Measurements from ENCODE around the gene RAX2.
"Not testable (repeated sequence)": the region's sequence is repeated elsewhere in the genome, so short reads cannot be mapped to it uniquely, and the experiment has no call there.

RAX2 gene

DNA sequence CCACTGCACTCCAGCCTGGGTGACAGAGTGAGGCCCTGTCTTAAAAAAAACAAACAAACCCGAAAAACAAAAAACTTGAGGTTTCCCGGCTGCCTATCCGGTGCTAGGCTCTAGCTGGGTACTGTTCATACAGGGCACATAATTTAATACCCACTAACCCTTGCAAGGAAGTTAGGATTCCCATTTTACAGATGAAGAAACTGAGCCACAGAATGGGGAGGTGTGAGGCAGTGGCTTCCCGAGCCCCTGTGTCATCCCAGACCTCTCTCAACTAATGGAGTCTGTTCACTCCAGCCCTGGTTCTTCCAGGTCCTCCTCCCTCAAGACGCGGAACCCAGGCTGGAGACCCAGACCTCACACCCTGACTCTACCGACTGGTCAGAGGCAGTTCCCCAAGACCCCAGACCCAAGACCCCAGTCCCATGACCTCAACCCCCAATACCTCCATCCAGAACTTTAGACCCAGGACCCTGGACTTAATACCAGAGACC is 11.1 kb downstream of the RAX2 start:
- DNase-seq (ENCODE audit: low read depth), result no peak

DNA sequence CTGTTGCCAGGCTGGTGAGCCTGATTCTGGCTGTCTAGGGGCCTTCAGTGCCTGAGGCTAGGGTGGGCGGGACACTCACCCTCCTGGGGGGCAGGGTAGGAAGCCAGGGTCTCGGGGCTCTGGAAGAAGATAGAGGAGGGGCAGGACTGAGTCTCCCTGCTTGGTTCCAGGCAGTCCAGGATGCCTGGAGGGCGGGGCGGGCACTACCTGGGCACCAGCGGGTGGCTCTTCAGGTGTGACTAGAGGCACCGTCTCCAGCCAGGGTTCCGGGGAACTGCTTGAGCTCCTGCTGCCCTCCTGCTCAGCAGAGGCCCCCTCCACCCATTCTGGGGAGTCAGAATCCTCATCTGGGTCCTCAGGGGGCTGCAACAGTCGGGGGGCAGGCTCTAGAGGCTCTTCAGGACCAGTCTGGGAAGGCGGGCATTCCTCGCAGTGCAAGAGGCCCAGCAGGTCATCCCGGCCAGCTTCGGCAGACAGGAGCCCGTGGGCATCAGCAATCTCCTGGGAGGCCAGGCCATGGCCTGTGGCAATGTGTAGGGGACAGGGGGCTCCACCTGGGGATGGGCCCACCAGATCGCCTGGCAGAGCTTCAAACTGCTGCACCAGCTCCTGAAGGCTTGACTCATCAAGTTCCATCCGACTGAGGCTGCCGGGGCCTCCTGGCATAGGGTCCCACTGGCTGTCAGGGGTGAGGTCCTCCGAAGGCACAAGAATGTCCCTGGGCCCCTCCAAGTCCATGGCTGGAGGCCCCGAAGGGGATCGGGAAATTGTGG is 12.4 kb downstream of the RAX2 start:
- DNase-seq (ENCODE audit: low read depth), result no peak

DNA sequence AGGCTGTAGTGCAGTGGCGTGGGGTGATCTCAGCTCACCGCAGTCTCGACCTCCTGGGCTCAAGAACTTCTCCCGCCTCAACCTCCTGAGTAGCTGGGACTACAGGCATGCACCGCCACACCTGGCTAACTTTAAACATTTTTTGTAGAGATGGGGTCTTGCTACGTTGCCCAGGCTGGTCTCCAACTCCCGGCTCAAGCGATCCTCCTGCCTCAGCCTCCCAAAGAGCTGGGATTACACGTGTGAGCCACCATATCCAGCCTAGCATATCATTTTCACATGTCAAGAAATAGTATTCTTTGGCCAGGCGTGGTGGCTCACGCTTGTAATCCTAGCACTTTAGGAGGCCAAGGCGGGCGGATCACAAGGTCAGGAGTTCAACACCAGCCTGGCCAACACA is 13.7 kb downstream of the RAX2 start:
- DNase-seq (ENCODE audit: low read depth), result not testable (repeated sequence)

DNA sequence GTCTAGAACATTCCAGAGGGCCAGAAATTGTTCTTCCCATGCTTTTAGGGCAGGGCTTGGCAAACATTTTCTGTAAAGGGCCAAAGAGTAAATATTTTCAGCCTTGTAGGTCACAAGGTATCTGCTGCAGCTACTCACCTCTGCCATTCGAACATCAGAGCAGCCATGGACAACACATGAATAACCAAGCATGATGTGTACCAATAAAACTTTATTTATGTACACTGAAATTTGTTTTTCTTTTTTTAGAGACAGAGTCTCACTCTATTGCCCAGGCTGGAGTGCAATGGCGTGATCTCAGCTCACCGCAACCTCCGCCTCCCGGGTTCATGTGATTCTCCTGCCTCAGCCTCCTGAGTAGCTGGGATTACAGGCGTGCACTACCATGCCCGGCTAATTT is 14.3 kb downstream of the RAX2 start:
- DNase-seq (ENCODE audit: low read depth), result not testable (repeated sequence)

DNA sequence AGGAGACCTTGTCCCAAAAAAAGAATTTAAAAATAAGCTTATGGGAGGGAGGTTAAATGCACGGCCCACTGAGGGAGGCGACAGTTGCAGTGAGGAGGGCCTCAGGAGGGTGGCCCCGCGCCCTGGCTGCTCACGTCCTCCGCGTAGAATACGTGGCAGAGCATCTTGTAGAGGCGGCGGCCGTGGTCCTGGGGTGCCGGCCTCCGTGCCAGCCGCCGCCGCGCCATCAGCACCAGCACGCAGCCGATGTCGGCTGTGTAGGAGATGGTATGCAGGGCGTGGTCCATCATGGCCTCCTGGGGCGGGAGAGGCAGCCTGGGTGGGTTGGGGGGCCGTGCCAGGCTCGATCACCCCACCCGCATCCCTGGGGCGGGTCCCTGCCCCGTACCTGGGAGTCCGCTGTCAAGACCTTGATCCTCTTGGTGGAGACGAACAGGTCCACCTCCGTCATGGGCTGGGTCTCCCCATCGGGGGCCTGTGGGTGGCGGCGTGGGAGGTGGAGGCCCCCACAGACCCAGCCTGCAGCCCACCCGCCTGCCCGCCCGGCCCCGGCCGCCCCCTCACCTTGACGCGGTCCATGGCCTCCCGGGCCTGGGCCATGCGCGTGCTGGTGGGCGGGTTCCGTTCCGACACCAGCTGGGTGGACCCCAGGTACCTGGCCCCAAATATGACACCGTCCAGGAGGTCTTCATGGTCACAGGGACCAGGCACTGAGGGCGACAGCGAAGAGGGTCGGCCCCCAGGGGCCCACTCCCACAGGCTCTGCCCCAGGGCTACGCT is 18.2 kb downstream of the RAX2 start:
- DNase-seq (ENCODE audit: low read depth), result no peak

DNA sequence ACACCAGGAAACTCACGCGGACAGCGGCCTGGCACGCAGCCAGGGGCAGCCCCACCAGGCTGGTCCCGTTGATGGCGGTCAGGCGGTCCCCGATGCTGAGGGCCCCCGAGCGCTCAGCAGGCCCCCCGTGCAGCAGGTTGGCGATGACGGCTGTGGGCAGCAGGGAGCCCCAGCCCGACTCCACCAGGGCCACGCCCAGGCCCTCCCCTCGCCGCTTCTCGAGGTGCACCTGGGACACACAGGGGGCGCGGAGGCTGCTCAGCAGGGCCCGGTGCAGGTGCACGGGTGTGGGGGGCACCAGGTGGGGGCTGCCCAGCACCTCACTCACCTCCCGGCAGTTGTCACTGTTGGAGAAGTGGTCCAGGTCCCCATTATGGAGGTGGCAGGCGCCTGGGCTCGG is 19.5 kb downstream of the RAX2 start:
- no peak for DNase-seq (ENCODE audit: low read depth)

DNA sequence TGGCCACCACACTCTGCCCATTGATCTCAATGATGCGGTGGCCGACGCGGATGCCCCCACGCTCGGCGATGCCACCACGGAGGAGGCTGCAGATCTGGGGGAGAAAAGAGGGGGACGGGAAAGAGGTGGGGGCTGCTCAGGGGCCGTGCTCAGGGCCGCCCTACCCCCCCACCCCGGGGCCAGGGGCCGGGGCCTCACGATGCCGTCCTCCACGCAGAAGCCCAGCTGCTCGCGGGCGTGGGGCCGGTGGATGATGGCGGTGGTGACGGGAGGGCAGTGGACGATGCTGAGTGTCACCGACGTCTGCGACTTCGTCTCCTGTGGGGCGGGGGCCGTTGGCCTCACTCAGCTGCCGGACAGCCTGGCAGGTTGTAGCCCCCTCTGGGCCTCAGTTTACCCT is 20.8 kb downstream of the RAX2 start:
- DNase-seq (ENCODE audit: low read depth), result no peak

DNA sequence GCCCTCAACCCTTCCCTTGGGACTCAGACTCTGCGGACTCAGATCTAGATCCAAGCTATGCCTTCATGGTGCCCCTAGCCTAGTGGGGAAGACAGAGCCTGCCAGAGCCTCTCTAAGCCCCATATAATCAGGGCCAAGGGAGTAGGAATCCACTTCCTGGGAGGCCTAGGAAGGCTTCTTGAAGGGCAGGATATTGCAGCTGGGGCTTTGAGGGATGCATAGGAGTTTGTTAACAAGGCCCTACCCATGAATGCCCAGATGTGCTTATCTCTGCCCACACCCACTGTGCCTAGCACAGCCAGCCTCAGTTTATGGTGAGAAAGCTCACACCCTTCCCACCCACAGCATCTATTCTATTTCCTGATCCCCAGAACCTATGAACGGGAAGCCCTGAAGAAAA is 21.8 kb downstream of the RAX2 start:
- no peak for DNase-seq (ENCODE audit: low read depth)

DNA sequence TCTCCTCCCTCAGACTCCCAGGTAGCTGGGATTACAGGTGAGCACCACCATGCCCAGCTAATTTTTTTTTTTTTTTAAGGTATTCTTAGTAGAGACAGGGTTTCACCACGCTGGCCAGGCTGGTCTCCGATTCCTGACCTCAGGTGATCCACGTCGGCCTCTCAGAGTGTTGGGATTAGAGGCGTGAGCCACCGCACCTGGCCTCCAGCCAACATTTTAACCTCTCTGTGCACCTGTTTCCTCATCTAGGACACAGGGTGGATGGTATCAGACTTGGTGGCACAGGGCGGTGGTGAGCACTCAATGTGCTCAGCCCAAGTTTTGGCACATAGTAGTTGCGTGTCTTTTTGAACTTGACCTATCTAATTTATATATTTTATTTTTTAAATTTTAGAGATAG is 23.1 kb downstream of the RAX2 start:
- no peak for DNase-seq (ENCODE audit: low read depth)

DNA sequence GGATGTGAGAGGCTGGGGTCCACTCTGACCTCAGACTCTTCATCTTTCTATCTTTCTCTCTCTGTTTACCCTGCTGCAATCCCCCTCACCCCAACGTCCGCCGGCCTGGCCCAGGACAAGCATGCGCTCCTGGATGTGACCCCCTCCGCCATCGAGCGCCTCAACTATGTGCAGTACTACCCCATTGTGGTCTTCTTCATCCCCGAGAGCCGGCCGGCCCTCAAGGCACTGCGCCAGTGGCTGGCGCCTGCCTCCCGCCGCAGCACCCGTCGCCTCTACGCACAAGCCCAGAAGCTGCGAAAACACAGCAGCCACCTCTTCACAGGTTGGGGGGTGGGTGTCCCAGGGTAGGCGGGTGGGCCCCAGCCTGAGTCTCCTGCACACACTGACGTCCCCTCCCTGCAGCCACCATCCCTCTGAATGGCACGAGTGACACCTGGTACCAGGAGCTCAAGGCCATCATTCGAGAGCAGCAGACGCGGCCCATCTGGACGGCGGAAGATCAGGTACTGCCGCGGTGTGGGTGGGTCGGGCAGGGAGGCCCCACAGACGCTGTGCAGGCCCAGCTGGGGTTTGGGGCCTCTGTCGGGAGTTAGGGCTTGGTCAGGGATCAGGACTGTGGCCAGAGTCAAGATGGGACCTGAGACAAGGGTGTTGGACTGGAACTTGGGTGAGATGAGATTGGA is 25.5 kb downstream of the RAX2 start:
- DNase-seq (ENCODE audit: low read depth), result no peak

DNA sequence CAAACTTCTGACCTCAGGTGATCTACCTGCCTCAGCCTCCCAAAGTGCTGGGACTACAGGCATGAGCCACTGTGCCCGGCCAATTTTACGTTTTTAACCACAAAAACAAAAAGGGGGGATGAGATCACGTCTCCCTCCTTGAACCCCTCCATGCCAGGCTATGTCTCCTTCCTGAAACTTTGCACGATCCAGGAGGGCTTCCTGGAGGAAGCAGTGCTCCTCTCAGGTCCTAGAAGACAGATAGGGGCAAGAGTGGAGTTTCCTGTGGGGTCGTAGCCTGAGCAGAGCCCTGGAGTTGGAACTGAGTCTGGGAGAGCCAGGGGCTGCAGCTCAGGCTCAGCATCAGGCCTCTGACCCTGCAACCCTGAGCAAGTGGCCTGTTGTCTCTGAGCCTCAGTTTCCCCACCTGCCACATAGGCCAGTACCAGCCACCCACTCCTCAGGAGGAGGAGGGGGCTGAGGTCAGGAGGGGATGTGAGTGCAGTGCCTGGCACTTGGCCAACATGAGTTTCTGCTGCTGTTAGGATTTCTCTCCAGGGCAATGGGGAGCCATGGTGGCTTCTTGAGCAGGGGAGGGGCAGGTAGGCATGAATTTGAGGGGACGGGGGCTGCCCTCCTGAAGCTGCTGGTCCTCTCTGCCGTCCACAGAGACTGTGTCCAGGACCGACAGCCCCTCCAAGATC is 26.5 kb downstream of the RAX2 start:
- no peak for DNase-seq (ENCODE audit: low read depth)

DNA sequence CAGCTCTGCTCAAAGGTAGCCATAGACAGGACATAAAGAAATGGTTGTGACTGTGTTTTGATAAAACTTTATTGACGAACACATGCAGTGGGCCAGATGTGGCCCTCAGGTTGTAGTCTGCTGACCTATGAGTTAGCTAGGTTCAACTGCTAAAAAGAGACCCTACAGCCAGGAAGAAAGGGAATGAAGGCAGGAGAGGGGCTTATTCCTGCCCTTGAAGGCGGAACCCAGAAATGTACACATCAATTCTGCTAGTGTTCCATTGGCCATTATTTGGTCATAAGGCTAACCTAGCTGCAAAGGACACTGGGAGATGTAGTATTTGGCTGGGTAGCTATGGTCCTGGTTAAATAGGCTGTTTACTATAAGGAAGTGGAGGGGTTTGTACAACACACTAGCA is 28.5 kb downstream of the RAX2 start:
- no peak for DNase-seq (ENCODE audit: low read depth)

DNA sequence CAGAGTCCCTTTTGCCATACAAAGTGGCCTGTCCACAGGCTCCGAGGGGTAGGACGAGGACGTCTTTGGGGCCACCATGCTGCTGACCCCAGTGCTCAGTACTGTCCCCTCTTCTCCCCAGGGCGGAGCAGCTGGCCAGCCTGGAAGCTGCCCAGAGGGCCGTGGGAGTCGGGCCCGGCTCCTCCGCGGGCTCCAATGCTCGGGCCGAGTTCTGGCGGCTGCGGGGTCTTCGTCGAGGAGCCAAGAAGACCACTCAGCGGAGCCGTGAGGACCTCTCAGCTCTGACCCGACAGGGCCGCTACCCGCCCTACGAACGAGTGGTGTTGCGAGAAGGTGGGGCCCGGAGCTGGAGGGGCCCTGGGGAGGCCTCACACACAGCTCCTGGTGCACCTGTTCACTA is 31.6 kb downstream of the RAX2 start:
- DNase-seq (ENCODE audit: low read depth), result no peak

DNA sequence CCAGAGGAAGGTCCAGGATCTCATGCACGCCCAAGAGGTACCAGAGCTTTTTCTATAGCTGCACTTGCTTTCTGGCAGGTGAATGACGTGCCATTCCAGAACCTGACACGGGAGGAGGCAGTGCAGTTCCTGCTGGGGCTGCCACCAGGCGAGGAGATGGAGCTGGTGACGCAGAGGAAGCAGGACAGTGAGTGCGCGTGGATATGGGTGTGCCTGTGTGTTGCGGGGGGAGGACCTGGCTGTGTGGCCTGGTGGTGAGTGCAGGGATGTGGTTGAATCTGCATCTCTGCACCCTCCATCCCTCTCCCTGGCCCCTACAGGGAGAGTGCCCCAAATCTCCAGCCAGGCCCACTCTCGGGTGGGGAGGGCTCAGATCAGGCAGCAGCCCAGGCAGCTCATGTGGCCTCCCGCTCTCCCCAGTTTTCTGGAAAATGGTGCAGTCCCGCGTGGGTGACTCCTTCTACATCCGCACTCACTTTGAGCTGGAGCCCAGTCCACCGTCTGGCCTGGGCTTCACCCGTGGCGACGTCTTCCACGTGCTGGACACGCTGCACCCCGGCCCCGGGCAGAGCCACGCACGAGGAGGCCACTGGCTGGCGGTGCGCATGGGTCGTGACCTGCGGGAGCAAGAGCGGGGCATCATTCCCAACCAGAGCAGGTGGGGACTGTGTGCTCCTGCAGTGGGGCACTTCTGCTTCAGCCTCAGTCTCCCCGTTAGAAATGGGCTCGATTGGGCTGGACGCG is 33.4 kb downstream of the RAX2 start:
- no peak for DNase-seq (ENCODE audit: low read depth)

DNA sequence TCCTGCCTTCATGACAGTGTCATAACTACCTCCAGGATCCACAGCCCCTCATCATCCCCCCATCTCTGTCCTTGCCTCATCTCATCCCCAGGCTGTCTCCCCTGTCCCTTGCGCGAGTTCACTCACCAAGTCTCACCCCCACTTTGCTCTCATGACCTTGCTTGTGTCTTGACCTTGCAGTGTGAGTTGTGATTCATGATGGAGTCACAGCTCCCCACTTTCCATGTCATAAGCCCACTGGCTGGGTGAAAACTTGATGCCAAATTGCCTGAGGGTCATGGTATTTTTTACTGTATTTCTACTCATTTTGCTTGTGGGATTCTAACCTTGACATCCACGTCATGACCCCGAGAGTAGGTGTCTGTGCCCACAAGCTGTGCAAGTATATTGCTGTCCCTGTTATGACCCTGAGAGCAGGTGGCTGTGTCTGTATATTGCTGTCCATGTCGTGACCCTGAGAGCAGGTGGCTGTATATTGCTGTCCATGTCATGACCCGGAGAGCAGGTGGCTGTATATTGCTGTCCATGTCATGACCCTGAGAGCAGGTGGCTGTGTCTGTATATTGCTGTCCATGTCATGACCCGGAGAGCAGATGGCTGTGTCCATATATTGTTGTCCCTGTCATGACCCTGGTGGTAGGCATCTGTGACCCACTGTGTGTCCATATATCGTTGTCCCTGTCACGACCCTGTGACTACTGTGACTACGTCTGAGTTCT is 34.4 kb downstream of the RAX2 start:
- DNase-seq (ENCODE audit: low read depth), result no peak

DNA sequence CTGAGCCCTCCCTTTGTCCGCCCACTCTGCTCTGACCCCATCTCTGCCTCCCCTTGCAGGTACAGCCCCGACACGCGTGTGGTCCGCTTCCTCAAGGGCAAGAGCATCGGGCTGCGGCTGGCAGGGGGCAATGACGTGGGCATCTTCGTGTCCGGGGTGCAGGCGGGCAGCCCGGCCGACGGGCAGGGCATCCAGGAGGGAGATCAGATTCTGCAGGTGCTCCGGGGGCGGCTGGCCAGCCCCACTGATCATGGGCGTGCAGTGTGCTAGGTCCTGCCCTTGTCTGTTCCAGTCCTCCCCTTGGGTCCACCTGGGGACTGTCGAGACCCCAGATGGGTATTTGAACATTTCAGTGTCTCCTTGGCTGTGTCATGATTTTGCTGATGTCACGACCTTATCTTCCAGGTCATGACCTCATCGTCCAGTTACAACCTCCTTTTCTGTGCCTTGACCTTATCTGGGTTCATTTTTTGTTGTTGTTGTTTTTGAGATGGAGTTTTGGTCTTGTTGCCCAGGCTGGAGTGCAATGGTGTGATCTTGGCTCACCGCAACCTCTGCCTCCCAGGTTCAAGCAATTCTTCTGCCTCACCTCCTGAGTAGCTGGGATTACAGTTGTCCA is 35.8 kb downstream of the RAX2 start:
- no peak for DNase-seq (ENCODE audit: low read depth)

DNA sequence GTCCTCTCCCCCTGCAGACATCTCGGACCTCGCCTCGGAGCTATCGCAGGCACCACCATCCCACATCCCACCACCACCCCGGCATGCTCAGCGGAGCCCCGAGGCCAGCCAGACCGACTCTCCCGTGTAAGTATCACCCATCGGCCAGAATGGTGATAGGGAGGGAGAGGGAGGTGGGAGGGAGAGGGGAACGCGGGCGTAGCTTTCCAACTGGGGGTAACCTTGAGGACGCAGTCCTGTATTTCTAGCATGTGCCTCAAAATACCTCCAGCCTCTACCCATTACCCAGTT is 37.8 kb downstream of the RAX2 start:
- no peak for DNase-seq (ENCODE audit: low read depth)

DNA sequence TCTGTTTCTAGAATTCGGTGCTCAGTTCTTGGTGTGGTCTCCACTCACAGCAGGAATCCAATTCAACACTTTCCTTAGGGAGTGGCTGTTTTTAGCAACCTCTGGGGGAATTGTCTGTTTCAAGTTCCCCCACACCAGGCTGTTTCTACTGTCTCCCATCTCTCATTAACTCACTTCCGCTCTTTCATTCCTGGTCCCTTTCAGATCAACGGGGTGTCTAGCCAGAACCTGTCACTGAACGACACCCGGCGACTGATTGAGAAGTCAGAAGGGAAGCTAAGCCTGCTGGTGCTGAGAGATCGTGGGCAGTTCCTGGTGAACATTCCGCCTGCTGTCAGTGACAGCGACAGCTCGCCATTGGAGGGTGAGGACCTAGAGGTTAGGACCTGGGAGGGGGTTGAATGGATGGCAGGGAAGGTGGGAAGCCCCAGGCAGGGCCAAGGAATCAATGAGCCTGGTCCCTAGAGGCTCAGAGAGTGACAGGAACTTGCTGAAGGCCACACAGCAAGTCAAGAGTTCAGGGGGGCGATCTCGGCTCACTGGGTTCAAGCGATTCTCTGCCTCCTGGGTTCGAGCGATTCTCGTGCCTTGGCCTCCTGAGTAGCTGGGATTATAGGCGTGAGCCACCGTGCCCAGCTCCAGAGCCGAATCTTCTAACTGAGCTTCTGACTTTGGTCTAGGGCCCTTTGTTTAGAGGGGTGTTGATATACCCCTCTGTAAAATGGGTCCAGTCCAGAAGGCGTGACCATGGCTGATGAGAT is 38.3 kb downstream of the RAX2 start:
- no peak for DNase-seq (ENCODE audit: low read depth)

DNA sequence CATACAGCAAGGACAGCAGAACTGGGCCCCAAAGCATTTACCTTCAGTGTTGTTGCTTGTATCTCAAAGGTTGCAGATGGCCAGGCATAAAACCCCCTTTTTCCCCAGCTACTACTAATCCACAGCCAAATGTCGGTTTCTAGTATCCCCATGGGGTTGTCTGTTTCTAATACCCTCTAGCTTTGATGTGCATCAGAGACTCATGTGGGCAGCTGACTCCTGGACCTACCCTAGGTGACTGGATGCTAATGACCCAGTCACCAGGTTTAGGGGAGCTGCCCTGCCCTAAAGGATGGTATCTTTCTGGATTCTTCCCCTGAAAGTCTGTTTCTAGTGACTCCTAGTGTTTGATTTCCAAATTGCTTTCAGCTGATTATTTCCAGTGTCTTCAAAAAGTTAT is 39.9 kb downstream of the RAX2 start:
- no peak for DNase-seq (ENCODE audit: low read depth)

DNA sequence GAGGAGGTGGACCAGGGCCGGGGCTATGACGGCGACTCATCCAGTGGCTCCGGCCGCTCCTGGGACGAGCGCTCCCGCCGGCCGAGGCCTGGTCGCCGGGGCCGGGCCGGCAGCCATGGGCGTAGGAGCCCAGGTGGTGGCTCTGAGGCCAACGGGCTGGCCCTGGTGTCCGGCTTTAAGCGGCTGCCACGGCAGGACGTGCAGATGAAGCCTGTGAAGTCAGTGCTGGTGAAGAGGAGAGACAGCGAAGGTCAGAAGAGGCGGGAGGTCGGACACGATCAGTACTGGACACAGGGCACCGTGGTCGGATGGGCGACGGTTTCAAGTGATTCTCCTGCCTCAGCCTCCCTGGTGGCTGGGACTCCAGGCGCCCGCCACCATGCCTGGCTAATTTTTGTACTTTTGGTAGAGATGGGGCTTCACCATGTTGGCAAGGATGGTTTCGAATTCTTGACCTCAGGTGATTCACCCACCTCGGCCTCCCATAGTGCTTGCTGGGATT is 41.5 kb downstream of the RAX2 start:
- no peak for DNase-seq (ENCODE audit: low read depth)

Measured in stimulated activated CD8-positive, alpha-beta memory T cell treated with anti-CD3 and anti-CD28 coated beads, Interleukin-15, amount 100 ng/mL, for 1 hour (primary cell).